A549 (cell line): ENCODE data around the gene RPS6KA1. TPM values are rescaled to one million over a fixed set of nuclear protein-coding genes. Genes with fewer than 3 reads are reported as not detected.

Source experiments
- ATAC-seq, 2 experiments: fragments of 200-7000 bp in 1 of 2; fragments of >200 bp in 1 of 2; cut with Nextera tagmentation in 1 of 2; cut with Tn5 transposase in 1 of 2; 3 replicates each; pipeline versions ENCODE4 v1.8.0 to v1.9.1; 2018 to 2020; ENCODE audit warnings: mild to moderate bottlenecking in 1 of 2, moderate library complexity in 1 of 2
- CTCF ChIA-PET: fragments of 300-600 bp; sonication (Branson Sonifier 250); formaldehyde crosslinking; extraction: SDS; loops from one replicate; lab custom pipeline; 2021; ENCODE audit warnings: antibody characterized with exemption, inconsistent platforms; lab: Yijun Ruan, JAX
- POLR2A ChIA-PET: fragments of 350-600 bp; formaldehyde crosslinking; extraction: SDS; loops from one replicate; lab custom pipeline; 2021; ENCODE audit warnings: antibody characterized with exemption, inconsistent platforms; lab: Yijun Ruan, JAX
- DNase-seq, 2 experiments: peaks; one replicate each; pipeline versions ENCODE4 v3.0.0 to v3.0.0-alpha.2; 2011 to 2016; ENCODE audit warnings: low read depth in 1 of 2, low spot score in 1 of 2
- FAIRE-seq: peaks from 2 replicates; lab custom pipeline; 2011; peaks lifted over from hg19 to GRCh38; lab: Jason Lieb, UNC
- H3K27ac ChIP-seq, 2 experiments: fragments of >200 bp; sonication (Bioruptor Twin); formaldehyde crosslinking; 3 replicates each; pipeline ENCODE4 v1.5.1; 2016 to 2017
- H3K4me1 ChIP-seq: fragments of >200 bp; sonication (Bioruptor Twin); formaldehyde crosslinking; 3 replicates; pipeline ENCODE4 v1.6.1; 2016
- H3K4me2 ChIP-seq: fragments of >200 bp; sonication (Bioruptor Twin); formaldehyde crosslinking; 3 replicates; pipeline ENCODE4 v1.6.1; 2016
- H3K4me3 ChIP-seq: fragments of >200 bp; sonication (Bioruptor Twin); formaldehyde crosslinking; 3 replicates; pipeline ENCODE4 v1.5.1; 2016
- H3K9me3 ChIP-seq: fragments of >200 bp; sonication (Bioruptor Twin); formaldehyde crosslinking; 3 replicates; pipeline ENCODE4 v1.6.1; 2016
- ATOH8 ChIP-seq: fragments of 250-450 bp; sonication (Bioruptor Pico); IDR thresholded peaks from 2 replicates; pipeline ENCODE4 v1.5.0; 2020; ENCODE audit warnings: low read depth, mild to moderate bottlenecking, moderate library complexity
- BCL3 ChIP-seq: fragments of >200 bp; sonication (Bioruptor Twin); formaldehyde crosslinking; IDR thresholded peaks from 3 replicates; pipeline ENCODE4 v1.6.1; 2016
- BHLHE40 ChIP-seq: IDR thresholded peaks from 2 replicates; pipeline ENCODE4 v1.6.1; 2012; ENCODE audit warnings: low read depth, low read length, inconsistent platforms
- CBX2 ChIP-seq: fragments of 200-600 bp; sonication (generic); IDR thresholded peaks from 2 replicates; pipeline ENCODE4 v1.6.1; 2016; ENCODE audit warnings: low read depth, mild to moderate bottlenecking, borderline replicate concordance
- CHD2 ChIP-seq: fragments of 150-350 bp; IDR thresholded peaks from 2 replicates; pipeline ENCODE4 v1.6.1; 2014; ENCODE audit warnings: low read length; ENCODE audit not compliant: partially characterized antibody
- CTCF ChIP-seq: fragments of >200 bp; sonication (Bioruptor Twin); formaldehyde crosslinking; IDR thresholded peaks from 3 replicates; pipeline ENCODE4 v1.5.1; 2016
- FOSB ChIP-seq: fragments of 250-450 bp; sonication (Bioruptor Pico); IDR thresholded peaks from 2 replicates; pipeline ENCODE4 v1.5.0; 2020; ENCODE audit warnings: mild to moderate bottlenecking, moderate library complexity
- FOSL2 ChIP-seq, 2 experiments: fragments of 450-650 bp in 1 of 2; fragments of >200 bp in 1 of 2; sonication (Bioruptor Twin) in 1 of 2; formaldehyde crosslinking; IDR thresholded peaks; 2 replicates each; pipeline versions ENCODE4 v1.5.0 to v1.6.1; 2016 to 2020; ENCODE audit warnings: mild to moderate bottlenecking in 1 of 2, moderate library complexity in 1 of 2
- FOXS1 ChIP-seq: fragments of 250-450 bp; sonication (Bioruptor Pico); IDR thresholded peaks from 2 replicates; pipeline ENCODE4 v1.5.0; 2020; ENCODE audit warnings: mild to moderate bottlenecking, moderate library complexity
- HDAC2 ChIP-seq: fragments of 200-600 bp; sonication (generic); IDR thresholded peaks from 2 replicates; pipeline ENCODE4 v1.6.1; 2016
- HOXB5 ChIP-seq: fragments of 250-450 bp; sonication (Bioruptor Pico); IDR thresholded peaks from 2 replicates; pipeline ENCODE4 v1.5.0; 2020; ENCODE audit warnings: mild to moderate bottlenecking, moderate library complexity
- JUN ChIP-seq, 2 experiments: fragments of >200 bp; sonication (Bioruptor Twin); formaldehyde crosslinking; IDR thresholded peaks; 2 replicates in 1 of 2; 3 replicates in 1 of 2; pipeline ENCODE4 v1.6.1; 2016 to 2017
- KDM1A ChIP-seq: fragments of 200-600 bp; sonication (generic); IDR thresholded peaks from 2 replicates; pipeline ENCODE4 v1.6.1; 2016; ENCODE audit warnings: low read depth, mild to moderate bottlenecking
- MAZ ChIP-seq: fragments of 150-350 bp; IDR thresholded peaks from 2 replicates; pipeline ENCODE4 v1.6.1; 2014; ENCODE audit warnings: antibody characterized with exemption, low read depth, low read length, borderline replicate concordance
- NFE2L2 ChIP-seq: fragments of 150-350 bp; conservative IDR thresholded peaks from 2 replicates; pipeline ENCODE4 v1.6.1; 2014; ENCODE audit warnings: low read length
- NPAS2 ChIP-seq: fragments of 250-450 bp; sonication (Bioruptor Pico); IDR thresholded peaks from 2 replicates; pipeline ENCODE4 v1.8.0; 2022; ENCODE audit warnings: mild to moderate bottlenecking, moderate library complexity, borderline replicate concordance
- RAD21 ChIP-seq, 2 experiments: fragments of >200 bp in 1 of 2; sonication (Bioruptor Twin) in 1 of 2; formaldehyde crosslinking in 1 of 2; IDR thresholded peaks in 1 of 2; conservative IDR thresholded peaks in 1 of 2; 2 replicates in 1 of 2; 3 replicates in 1 of 2; pipeline ENCODE4 v1.6.1; 2012 to 2018; ENCODE audit warnings: inconsistent platforms in 1 of 2
- RARB ChIP-seq: fragments of 250-450 bp; sonication (Bioruptor Pico); IDR thresholded peaks from 2 replicates; pipeline ENCODE4 v1.8.0; 2021; ENCODE audit warnings: mild to moderate bottlenecking, moderate library complexity
- SMC3 ChIP-seq: fragments of >200 bp; sonication (Bioruptor Twin); formaldehyde crosslinking; IDR thresholded peaks from 3 replicates; pipeline ENCODE4 v1.6.1; 2018; ENCODE audit warnings: inconsistent platforms
- ZNF302 ChIP-seq: fragments of 250-450 bp; sonication (Bioruptor Pico); IDR thresholded peaks from 2 replicates; pipeline ENCODE4 v1.9.0; 2021; ENCODE audit warnings: inconsistent platforms, mild to moderate bottlenecking, moderate library complexity
- WGBS: methylation state at CpG from one replicate; pipeline ENCODE4 v1.1.6; 2017; ENCODE audit errors: missing lambda C conversion rate; 5-methylcytosine and 5-hydroxymethylcytosine counted together
- polyA plus RNA-seq, 4 experiments: library from polyadenylated mRNA; depleted of rRNA in 3 of 4; stranded (reverse); fragments of >200 nt; fragmentation: RNase III in 1 of 4; extraction: RNeasy Plus Mini Kit Qiagen cat#74134 plus additional on column Dnase treatment in 1 of 4; gene quantifications; 2 replicates in 3 of 4; 3 replicates in 1 of 4; pipeline ENCODE4 v1.2.3, GENCODE V29; 2011 to 2017
- TF ChIP-seq, protein P1 (sequence below): IDR thresholded peaks from 2 replicates; pipeline ENCODE4 v1.6.1; 2012

The RPS6KA1 gene
- polyA plus RNA-seq, 2 of the 4 experiments (the other 2 are of a cell fraction) = 9.8 to 12.4 TPM

DNA sequence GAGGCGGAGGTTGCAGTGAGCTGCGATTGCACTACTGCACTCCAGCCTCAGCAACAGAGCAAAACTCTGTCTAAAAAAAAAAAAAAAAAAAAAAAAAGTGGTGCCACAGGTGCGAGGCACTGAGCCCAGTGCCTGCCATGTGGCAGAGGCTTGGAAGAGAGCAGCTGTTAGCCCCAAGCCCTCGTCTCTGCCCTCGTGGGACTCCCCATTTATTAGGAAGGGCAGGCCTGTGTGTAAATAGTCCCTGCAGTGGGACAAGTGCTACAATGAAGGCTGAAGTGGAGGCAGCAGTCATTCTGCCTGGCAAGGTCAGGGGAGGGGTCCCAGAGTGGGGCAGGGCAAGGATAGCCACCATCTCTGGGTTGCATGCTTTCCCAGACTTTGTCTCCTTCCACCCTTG, 6.5 kb downstream of the RPS6KA1 start:
- no peak for TF ChIP-seq HOXB5 (CRISPR knock-in tag)
- no peak for TF ChIP-seq CTCF
- TF ChIP-seq NPAS2 (CRISPR knock-in tag) = no peak
- TF ChIP-seq BHLHE40 = no peak
- no peak for TF ChIP-seq SMC3
- no peak for TF ChIP-seq MAZ
- TF ChIP-seq NFE2L2 = no peak
- TF ChIP-seq CHD2 = no peak
- ATAC-seq = no peak
- Histone ChIP-seq H3K9me3 (no peaks in the 10 kb centered on the region), H3K4me3 (no peak overlapping the region), H3K4me2 (no peak overlapping the region), H3K4me1 (peaks cover 14% of the 10 kb centered on the region), H3K27ac (no peak overlapping the region)
- 85% methylated on average over 5 of the region's 5 CpGs for WGBS
- FAIRE-seq = no peak
- ChIA-PET POLR2A (no interaction called here), CTCF (interaction anchor here (4.0 kb wide), 1 partner anchor 36 kb away, joined by 28 read pairs; no protein-coding TSS in a partner anchor)
- DNase-seq = no peak

DNA sequence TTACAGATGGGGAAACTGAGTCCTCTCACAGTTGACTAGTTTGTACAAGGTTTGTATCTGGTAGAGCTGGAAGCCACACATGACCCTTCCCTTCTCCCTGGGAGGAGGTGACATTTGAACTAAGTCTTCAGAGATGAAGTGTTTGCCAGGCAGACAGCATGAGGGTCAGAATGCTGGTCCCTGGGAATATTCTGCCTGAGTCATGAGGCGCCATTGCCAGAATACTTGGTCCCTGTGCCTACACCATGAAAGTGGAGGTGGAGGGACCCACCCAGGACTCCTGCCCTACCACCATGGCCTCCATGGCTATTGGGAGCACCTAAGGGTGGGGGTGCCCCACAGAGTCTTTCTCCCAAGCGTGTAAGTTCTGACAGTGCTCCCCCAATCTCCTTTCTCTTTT, 7.0 kb downstream of the RPS6KA1 start:
- Histone ChIP-seq H3K4me3 (no peak overlapping the region), H3K9me3 (no peaks in the 10 kb centered on the region), H3K4me1 (peaks cover 12% of the 10 kb centered on the region), H3K27ac (no peak overlapping the region), H3K4me2 (no peak overlapping the region)
- ChIA-PET CTCF (interaction anchor here (0.6 to 4.0 kb wide), 4 partner anchors 10 to 66 kb away, joined by 3 to 28 read pairs (median 6); no protein-coding TSS in a partner anchor), POLR2A (no interaction called here)
- no peak for ATAC-seq
- no peak for FAIRE-seq
- DNase-seq = no peak
- 100% methylated on average over 1 of the region's 2 CpGs for WGBS
- TF ChIP-seq FOSL2 (IDR thresholded peaks at IDR 0.05) (no peak), FOSL2 (CRISPR knock-in tag; IDR thresholded peaks at IDR 0.05) (no peak), FOSB (CRISPR knock-in tag) (no peak), KDM1A (no peak), BCL3 (no peak), MAZ (no peak), ZNF302 (no peak), CBX2 (no peak), HOXB5 (CRISPR knock-in tag) (no peak)
- TF ChIP-seq, protein P1, sequence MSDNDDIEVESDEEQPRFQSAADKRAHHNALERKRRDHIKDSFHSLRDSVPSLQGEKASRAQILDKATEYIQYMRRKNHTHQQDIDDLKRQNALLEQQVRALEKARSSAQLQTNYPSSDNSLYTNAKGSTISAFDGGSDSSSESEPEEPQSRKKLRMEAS = no peak

DNA sequence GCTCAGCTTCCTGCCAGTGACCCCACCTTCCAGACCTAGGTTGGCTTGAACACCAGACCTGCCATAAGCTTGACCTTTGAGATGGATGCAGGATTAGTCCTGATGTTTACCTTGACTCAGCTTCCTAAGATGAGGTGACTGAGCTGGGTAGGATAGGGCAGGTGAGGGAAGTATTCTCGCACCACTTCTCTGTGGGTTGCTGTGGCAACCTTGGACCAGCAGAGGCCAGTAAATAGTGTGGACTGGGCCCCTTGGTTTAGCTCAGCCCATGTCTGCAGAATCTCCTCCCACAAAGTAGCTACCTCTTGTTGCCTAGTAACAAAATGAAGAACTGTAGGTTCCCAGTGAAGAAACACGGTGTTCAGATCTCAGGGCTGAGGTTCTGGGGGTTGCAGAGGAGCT, 8.4 kb downstream of the RPS6KA1 start:
- no peak overlapping the region for H3K27ac ChIP-seq
- no peak for TF ChIP-seq BHLHE40
- TF ChIP-seq HDAC2 = no peak
- TF ChIP-seq FOXS1 (CRISPR knock-in tag) = no peak
- TF ChIP-seq NPAS2 (CRISPR knock-in tag) = no peak
- TF ChIP-seq JUN (IDR thresholded peaks at IDR 0.05) = no peak
- 0 out of 3 replicates have a peak, but pooled peaks have one; percentile 7 for TF ChIP-seq CTCF
- TF ChIP-seq RAD21 (conservative IDR thresholded peaks at IDR 0.05 in 1 of 2, IDR thresholded peaks at IDR 0.05 in 1 of 2) = 0 out of 5 replicates have a peak, but pooled peaks of 1 of the 2 experiments have one; percentile 10
- TF ChIP-seq ATOH8 (CRISPR knock-in tag) = no peak
- TF ChIP-seq, protein P1 = no peak
- no peak for TF ChIP-seq RARB (CRISPR knock-in tag)
- no peak for TF ChIP-seq CHD2
- TF ChIP-seq, all 56 proteins: peak for 2
- DNase-seq (peak; percentile 38 to 50), FAIRE-seq (no peak), ATAC-seq (peak; percentile 66 to 81; a peak in 4 of 6 replicates)
- Histone ChIP-seq H3K4me1 (peaks cover 12% of the 10 kb centered on the region; the same call in 1 of the 3 replicates), H3K4me3 (no peak overlapping the region), H3K4me2 (no peak overlapping the region), H3K9me3 (no peaks in the 10 kb centered on the region)
- WGBS = 45% methylated on average over 2 of the region's 2 CpGs
- ChIA-PET POLR2A (interaction anchor here (1.5 kb wide), 1 partner anchor 251 kb away, joined by 3 read pairs; no protein-coding TSS in a partner anchor), CTCF (interaction anchor here (0.5 to 4.0 kb wide), 15 partner anchors 9 to 508 kb away, joined by 3 to 28 read pairs (median 6); no protein-coding TSS in a partner anchor)
